ENCODE measurements around the gene LPA. TPM values are rescaled to one million over a fixed set of nuclear protein-coding genes. Genes with fewer than 3 reads are reported as not detected.
"Not testable (repeated sequence)": the region's sequence is repeated elsewhere in the genome, so short reads cannot be mapped to it uniquely, and the experiment has no call there.

LPA gene
- total and polyA plus RNA-seq, 9 donors: 0.01 to 1.4 (median 0.43) TPM

DNA sequence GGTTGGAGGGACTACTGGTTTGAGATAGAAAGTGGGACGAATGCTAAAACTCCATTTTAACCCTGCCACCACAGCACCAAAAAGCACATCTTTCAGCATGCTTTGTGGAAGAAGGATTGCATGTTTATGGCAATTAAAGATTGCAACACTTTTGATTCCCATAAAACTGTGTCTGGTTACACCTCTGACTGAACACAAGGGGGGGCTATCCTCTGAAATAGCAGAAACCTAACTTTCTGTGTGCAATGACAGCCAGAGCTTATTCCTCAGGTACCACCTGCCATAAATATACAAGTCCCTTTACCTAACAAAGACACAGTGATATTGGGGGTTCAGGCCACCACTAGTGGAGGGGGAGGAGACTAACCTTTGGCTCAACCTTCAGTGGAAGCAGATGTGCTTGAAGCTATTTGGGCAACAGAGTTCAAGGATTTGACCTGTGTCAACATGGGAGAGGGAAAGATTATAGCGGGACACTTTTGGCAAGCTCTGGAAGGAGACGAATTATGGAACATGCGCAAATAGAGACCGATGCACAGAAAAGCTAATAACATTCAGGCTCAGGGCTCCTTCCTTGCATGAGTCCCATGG lies 28.4 kb upstream of the LPA start:
- DNase-seq: no peak
- Histone ChIP-seq H3K4me3 (no peak overlapping the region), H3K36me3 (no peaks in the 10 kb centered on the region), H3K9me3 (no peaks in the 10 kb centered on the region), H3K27ac (no peak overlapping the region), H3K4me1 (ENCODE audit: insufficient read depth) (no peaks in the 10 kb centered on the region), H3K27me3 (no peaks in the 10 kb centered on the region)
- WGBS, 3 donors: 84 to 88% (median 85%) methylated on average over 5 of the region's 5 CpGs
- TF ChIP-seq CTCF (IDR thresholded peaks at IDR 0.05): no peak
- TF ChIP-seq EP300 (IDR thresholded peaks at IDR 0.05): no peak
- no peak for TF ChIP-seq POLR2A (IDR thresholded peaks at IDR 0.05)
- intact Hi-C loops (cut with DNase I): no loop called here

DNA sequence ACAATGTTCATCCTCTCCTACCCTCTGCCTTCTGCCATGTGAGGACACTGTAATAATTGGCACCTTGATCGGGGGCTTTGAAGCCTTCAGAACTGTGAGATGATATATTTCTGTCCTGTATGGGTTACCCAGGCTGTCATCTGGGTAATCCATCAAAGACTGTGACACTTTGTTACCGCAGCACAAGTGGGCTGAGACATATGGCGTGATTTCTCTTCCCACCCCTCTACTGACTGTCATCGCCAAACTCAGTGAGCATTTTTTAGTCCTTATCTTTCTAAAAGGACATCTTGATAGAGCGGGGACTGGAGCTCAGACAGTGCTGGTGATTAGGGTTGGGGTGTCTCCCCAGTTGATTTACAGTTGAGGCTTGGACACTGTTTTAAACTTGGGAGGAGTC lies 27.5 kb upstream of the LPA start:
- TF ChIP-seq EP300 (IDR thresholded peaks at IDR 0.05) (no peak), CTCF (IDR thresholded peaks at IDR 0.05) (no peak), POLR2A (IDR thresholded peaks at IDR 0.05) (no peak)
- intact Hi-C loops (cut with DNase I): no loop called here

GRCh38 chr6:160690458-160690857 lies 26.4 kb upstream of the LPA start:
- no peak overlapping the region for H3K27ac ChIP-seq
- no peaks in the 10 kb centered on the region for H3K27me3 ChIP-seq
- WGBS, 3 donors: 83 to 90% (median 86%) methylated on average over 9 of the region's 9 CpGs
- DNase-seq: no peak
- TF ChIP-seq EP300 (IDR thresholded peaks at IDR 0.05) (no peak), CTCF (IDR thresholded peaks at IDR 0.05) (no peak), POLR2A (IDR thresholded peaks at IDR 0.05) (no peak)
- no peaks in the 10 kb centered on the region for H3K36me3 ChIP-seq
- H3K9me3 ChIP-seq: no peaks in the 10 kb centered on the region
- no peaks in the 10 kb centered on the region for H3K4me1 ChIP-seq (ENCODE audit: insufficient read depth)
- intact Hi-C loops (cut with DNase I): no loop called here
- H3K4me3 ChIP-seq: no peak overlapping the region

More for the DNA sequence above, 27.5 kb upstream of the LPA start:
- Histone ChIP-seq H3K4me3 (no peak overlapping the region), H3K9me3 (no peaks in the 10 kb centered on the region), H3K27me3 (no peaks in the 10 kb centered on the region), H3K4me1 (ENCODE audit: insufficient read depth) (no peaks in the 10 kb centered on the region), H3K36me3 (no peaks in the 10 kb centered on the region), H3K27ac (no peak overlapping the region)
- WGBS, 3 donors: 74 to 77% (median 76%) methylated on average over 5 of the region's 5 CpGs
- no peak for DNase-seq

DNA sequence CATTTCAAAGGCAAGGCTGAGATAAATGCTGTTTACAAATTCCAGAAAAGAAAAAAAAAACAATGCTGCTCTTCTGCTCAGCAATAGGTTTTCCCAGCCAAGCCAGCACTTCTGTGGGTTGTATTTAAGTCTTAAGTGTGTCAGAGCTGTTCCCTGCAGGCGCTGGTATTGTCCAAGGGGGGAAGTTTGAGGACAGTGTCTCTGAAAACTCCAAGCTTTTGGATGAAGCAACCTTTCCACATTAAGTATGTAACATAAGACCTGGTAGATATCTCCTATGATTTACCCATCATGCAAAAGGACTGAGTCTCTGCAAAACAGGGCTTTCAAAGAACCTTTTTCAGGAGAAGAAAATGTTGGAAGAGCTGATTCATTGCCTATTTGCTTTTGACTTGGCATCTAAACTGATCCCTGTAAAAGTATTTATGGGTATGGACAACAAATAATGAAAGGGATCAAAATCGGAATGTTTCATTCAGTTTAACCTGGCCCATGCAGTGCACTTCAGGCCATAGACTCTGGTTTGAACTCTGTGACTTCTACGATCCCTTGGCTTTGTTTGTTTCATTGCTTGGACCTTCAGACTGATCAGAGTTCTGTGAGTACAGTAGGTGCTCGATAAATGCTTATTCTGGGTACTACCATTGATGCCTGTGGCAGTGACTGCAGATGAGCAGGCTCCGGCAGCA lies 21.8 kb upstream of the LPA start:
- no peak for DNase-seq
- Histone ChIP-seq H3K4me3 (no peak overlapping the region), H3K36me3 (no peaks in the 10 kb centered on the region), H3K4me1 (ENCODE audit: insufficient read depth) (no peaks in the 10 kb centered on the region), H3K9me3 (no peaks in the 10 kb centered on the region), H3K27ac (no peak overlapping the region), H3K27me3 (no peaks in the 10 kb centered on the region)
- WGBS, 3 donors: 72 to 86% (median 77%) methylated on average over 5 of the region's 5 CpGs
- no peak for TF ChIP-seq EP300 (IDR thresholded peaks at IDR 0.05)
- TF ChIP-seq POLR2A (IDR thresholded peaks at IDR 0.05): no peak
- TF ChIP-seq CTCF (IDR thresholded peaks at IDR 0.05): no peak
- intact Hi-C loops (cut with DNase I): no loop called here

DNA sequence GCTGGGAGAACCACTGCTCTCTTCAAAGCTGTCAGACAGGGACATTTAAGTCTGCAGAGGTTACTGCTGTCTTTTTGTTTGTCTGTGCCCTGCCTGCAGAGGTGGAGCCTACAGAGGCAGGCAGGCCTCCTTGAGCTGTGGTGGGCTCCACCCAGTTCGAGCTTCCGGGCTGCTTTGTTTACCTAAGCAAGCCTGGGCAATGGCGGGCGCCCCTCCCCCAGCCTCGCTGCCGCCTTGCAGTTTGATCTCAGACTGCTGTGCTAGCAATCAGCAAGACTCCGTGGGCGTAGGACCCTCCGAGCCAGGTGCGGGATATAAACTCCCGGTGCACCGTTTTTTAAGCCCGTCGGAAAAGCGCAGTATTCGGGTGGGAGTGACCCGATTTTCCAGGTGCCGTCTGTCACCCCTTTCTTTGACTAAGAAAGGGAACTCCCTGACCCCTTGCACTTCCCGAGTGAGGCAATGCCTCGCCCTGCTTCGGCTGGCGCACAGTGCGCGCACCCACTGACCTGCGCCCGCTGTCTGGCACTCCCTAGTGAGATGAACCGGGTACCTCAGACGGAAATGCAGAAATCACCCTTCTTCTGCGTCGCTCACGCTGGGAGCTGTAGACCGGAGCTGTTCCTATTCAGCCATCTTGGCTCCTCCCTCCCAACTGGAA lies 21.2 kb upstream of the LPA start:
- intact Hi-C loops (cut with DNase I); H3K9me3 ChIP-seq; H3K4me3 ChIP-seq; DNase-seq; H3K27me3 ChIP-seq; H3K27ac ChIP-seq; H3K36me3 ChIP-seq; H3K4me1 ChIP-seq (ENCODE audit: insufficient read depth): not testable (repeated sequence)
- WGBS, 3 donors: 77 to 89% (median 78%) methylated on average over 26 to 32 of the region's 32 CpGs

Data from ovary (tissue), 9 donors.